MCF 10A (cell line): ENCODE measurements around the gene IBTK. TPM values are rescaled to one million over a fixed set of nuclear protein-coding genes. Genes with fewer than 3 reads are reported as not detected.

Experiments
- BruUV-seq: library from RNA; stranded (reverse); fragments of 400-500 nt; replicated peaks from 2 replicates; lab custom pipeline; 2021; lab: Mats Ljungman, UMichigan
- CTCF ChIA-PET: fragments of 300-600 bp; sonication (Branson Sonifier 250); formaldehyde crosslinking; extraction: SDS; loops from one replicate; lab custom pipeline; 2021; ENCODE audit warnings: antibody characterized with exemption, inconsistent platforms; lab: Yijun Ruan, JAX
- POLR2A ChIA-PET: fragments of 300-600, 350-650 bp; sonication (Branson Sonifier 250); formaldehyde crosslinking; extraction: SDS; loops from one replicate; lab custom pipeline; 2020; ENCODE audit warnings: antibody characterized with exemption, inconsistent platforms; lab: Yijun Ruan, JAX
- DNase-seq: peaks from one replicate; pipeline ENCODE4 v3.0.0-alpha.2; 2018; ENCODE audit not compliant: unreplicated experiment
- H3K27ac Mint-ChIP-seq: one replicate; pipeline ENCODE4 v1.8.0; 2022; ENCODE audit warnings: mild to moderate bottlenecking, low read depth, mixed read lengths; ENCODE audit not compliant: unreplicated experiment
- H3K27me3 Mint-ChIP-seq: one replicate; pipeline ENCODE4 v1.8.0; 2022; ENCODE audit warnings: mixed read lengths; ENCODE audit not compliant: insufficient read depth, unreplicated experiment
- H3K36me3 Mint-ChIP-seq: one replicate; pipeline ENCODE4 v1.8.0; 2022; ENCODE audit warnings: mild to moderate bottlenecking, moderate library complexity, mixed read lengths; ENCODE audit not compliant: insufficient read depth, unreplicated experiment
- H3K4me1 Mint-ChIP-seq: one replicate; pipeline ENCODE4 v1.8.0; 2022; ENCODE audit warnings: mixed read lengths; ENCODE audit not compliant: insufficient read depth, unreplicated experiment
- H3K4me3 Mint-ChIP-seq: one replicate; pipeline ENCODE4 v1.8.0; 2022; ENCODE audit warnings: mild to moderate bottlenecking, moderate library complexity, mixed read lengths; ENCODE audit not compliant: unreplicated experiment
- H3K9me3 Mint-ChIP-seq: one replicate; pipeline ENCODE4 v1.8.0; 2022; ENCODE audit warnings: mixed read lengths; ENCODE audit not compliant: unreplicated experiment
- CTCF ChIP-seq: fragments of 200-600 bp; IDR thresholded peaks from one replicate; pipeline ENCODE4 v1.8.0; 2022; ENCODE audit warnings: antibody characterized with exemption, mild to moderate bottlenecking; ENCODE audit not compliant: unreplicated experiment
- intact Hi-C: fragments of 100-400 bp; cut with micrococcal nuclease; formaldehyde crosslinking; loops from 2 replicates; pipeline ENCODE4 v1.14.1; 2022
- total RNA-seq: library from RNA; stranded (reverse); gene quantifications from 2 replicates; pipeline ENCODE4 v1.2.3, GENCODE V29; 2022

The IBTK gene
- total RNA-seq, 1 experiment from 2014 or later: 59.0 TPM

- intact Hi-C loops: no loop called here
- Mint-ChIP-seq H3K36me3 (no peaks in the 10 kb centered on the region), H3K4me3 (no peak overlapping the region), H3K4me1 (no peaks in the 10 kb centered on the region), H3K27ac (no peak overlapping the region), H3K9me3 (no peaks in the 10 kb centered on the region), H3K27me3 (no peaks in the 10 kb centered on the region)
- TF ChIP-seq CTCF: no peak
- BruUV-seq: no TSS peak
- ChIA-PET POLR2A (no interaction called here), CTCF (no interaction called here)
- DNase-seq: no peak
Measured at GRCh38 chr6:82123632-82124031, 123.9 kb downstream of the IBTK start.

Other genes starting within 250 kb of the IBTK start
- 72.9 and 96.9 TPM in 2 replicates for gene TPBG, start 116.1 kb upstream of the IBTK start, total RNA-seq